H1 (cell line): ENCODE measurements around the gene NGEF. TPM values are rescaled to one million over a fixed set of nuclear protein-coding genes. Genes with fewer than 3 reads are reported as not detected.

ENCODE experiments used
- CTCF ChIA-PET: fragments of 300-600 bp; sonication (Branson Sonifier 250); formaldehyde crosslinking; loops from one replicate; lab custom pipeline; 2021; ENCODE audit not compliant: partially characterized antibody; lab: Charles Lee
- POLR2A ChIA-PET: fragments of 300-600 bp; sonication (Branson Sonifier 250); formaldehyde crosslinking; loops from one replicate; lab custom pipeline; 2021; ENCODE audit warnings: inconsistent platforms; ENCODE audit not compliant: partially characterized antibody; lab: Charles Lee
- DNase-seq, 2 experiments: peaks; one replicate each; pipeline versions ENCODE4 v3.0.0 to v3.0.0-alpha.2; 2010 to 2022; ENCODE audit warnings: low spot score in 2 of 2, low read depth in 1 of 2, mixed read lengths in 1 of 2
- FAIRE-seq: peaks from 2 replicates; lab custom pipeline; 2011; peaks lifted over from hg19 to GRCh38; lab: Jason Lieb, UNC
- H2AFZ ChIP-seq: 2 replicates; pipeline ENCODE4 v1.8.1; 2012; ENCODE audit warnings: low read length, inconsistent platforms
- H2AK5ac ChIP-seq: 2 replicates; pipeline ENCODE4 v1.6.1; 2013; ENCODE audit warnings: low read depth, low read length
- H2BK120ac ChIP-seq: replicated peaks from 2 replicates; pipeline ENCODE3; 2013; ENCODE audit warnings: low read depth, low read length, inconsistent platforms
- H2BK12ac ChIP-seq: 2 replicates; pipeline ENCODE4 v1.6.1; 2013; ENCODE audit warnings: low read depth, low read length
- H2BK15ac ChIP-seq: 2 replicates; pipeline ENCODE4 v1.6.1; 2013; ENCODE audit warnings: low read length
- H2BK20ac ChIP-seq: 2 replicates; pipeline ENCODE4 v1.6.1; 2013; ENCODE audit warnings: low read length
- H2BK5ac ChIP-seq: 2 replicates; pipeline ENCODE4 v1.6.1; 2013; ENCODE audit warnings: low read depth, low read length
- H3K14ac ChIP-seq: 2 replicates; pipeline ENCODE4 v1.6.1; 2013; ENCODE audit warnings: inconsistent platforms; ENCODE audit not compliant: insufficient read length
- H3K18ac ChIP-seq: 2 replicates; pipeline ENCODE4 v1.6.1; 2013; ENCODE audit warnings: low read length; ENCODE audit errors: extremely low read depth
- H3K23ac ChIP-seq: 2 replicates; pipeline ENCODE4 v1.6.1; 2013; ENCODE audit warnings: inconsistent platforms; ENCODE audit not compliant: insufficient read length
- H3K23me2 ChIP-seq: 2 replicates; pipeline ENCODE4 v1.6.1; 2013; ENCODE audit warnings: low read depth, low read length
- H3K27ac ChIP-seq: 2 replicates; pipeline ENCODE4 v1.6.1; 2011; ENCODE audit warnings: low read depth, low read length, inconsistent platforms
- H3K27me3 ChIP-seq, 4 experiments: replicated peaks in 1 of 4; 1 replicate in 1 of 4; 2 replicates in 3 of 4; pipeline versions ENCODE4 v1.6.1 to v1.8.1; 2011 to 2013; ENCODE audit warnings: low read length in 3 of 4, mild to moderate bottlenecking in 3 of 4, inconsistent platforms in 2 of 4, mixed read lengths in 2 of 4, moderate library complexity in 1 of 4; ENCODE audit not compliant: control insufficient read depth in 3 of 4, insufficient read depth in 3 of 4; ENCODE audit errors: extremely low read depth in 1 of 4
- H3K36me3 ChIP-seq, 4 experiments: 2 replicates each; pipeline versions ENCODE4 v1.6.1 to v1.8.1; 2011 to 2013; ENCODE audit warnings: mild to moderate bottlenecking in 4 of 4, low read length in 3 of 4, moderate library complexity in 2 of 4, control low read depth in 1 of 4, inconsistent platforms in 1 of 4; ENCODE audit not compliant: insufficient read depth in 4 of 4, control insufficient read depth in 2 of 4
- H3K4ac ChIP-seq: replicated peaks from 2 replicates; pipeline ENCODE3; 2013; ENCODE audit warnings: low read length, low read depth, mixed read lengths, inconsistent platforms; ENCODE audit not compliant: insufficient read length
- H3K4me1 ChIP-seq, 4 experiments: replicated peaks in 1 of 4; 1 replicate in 1 of 4; 2 replicates in 3 of 4; pipeline versions ENCODE4 v1.6.1 to v1.8.1; 2011 to 2013; ENCODE audit warnings: low read length in 3 of 4, inconsistent platforms in 2 of 4, mixed read lengths in 1 of 4; ENCODE audit not compliant: insufficient read depth in 4 of 4, control insufficient read depth in 3 of 4
- H3K4me2 ChIP-seq, 2 experiments: 2 replicates each; pipeline versions ENCODE4 v1.6.1 to v1.8.1; 2011 to 2013; ENCODE audit warnings: low read depth in 2 of 2, low read length in 2 of 2, control low read depth in 1 of 2, inconsistent platforms in 1 of 2, mild to moderate bottlenecking in 1 of 2; ENCODE audit not compliant: insufficient read depth in 1 of 2
- H3K4me3 ChIP-seq, 4 experiments: fragments of 200-600, 300-600 bp in 1 of 4; sonication (generic), shearing (Covaris generic), sonication (Bioruptor Twin) in 1 of 4; 2 replicates each; pipeline versions ENCODE4 v1.5.1 to v1.8.1; 2011 to 2016; ENCODE audit warnings: low read length in 4 of 4, low read depth in 3 of 4, control low read depth in 2 of 4, inconsistent platforms in 2 of 4, mild to moderate bottlenecking in 2 of 4, mixed read lengths in 1 of 4, moderate library complexity in 1 of 4; ENCODE audit not compliant: insufficient read depth in 2 of 4; ENCODE audit errors: extremely low read depth in 1 of 4
- H3K56ac ChIP-seq: replicated peaks from 2 replicates; pipeline ENCODE3; 2013; ENCODE audit warnings: low read depth, mild to moderate bottlenecking, mixed read lengths, low read length, inconsistent platforms; ENCODE audit not compliant: insufficient read length
- H3K79me1 ChIP-seq: 2 replicates; pipeline ENCODE4 v1.6.1; 2013; ENCODE audit warnings: low read depth, low read length, control low read depth
- H3K79me2 ChIP-seq, 2 experiments: 2 replicates each; pipeline versions ENCODE4 v1.6.1 to v1.8.1; 2012 to 2013; ENCODE audit warnings: low read length in 2 of 2, mild to moderate bottlenecking in 2 of 2, inconsistent platforms in 1 of 2; ENCODE audit not compliant: insufficient read depth in 2 of 2, control insufficient read depth in 1 of 2
- H3K9ac ChIP-seq, 4 experiments: replicated peaks in 1 of 4; 1 replicate in 1 of 4; 2 replicates in 3 of 4; pipeline versions ENCODE4 v1.6.1 to v1.8.1; 2011 to 2013; ENCODE audit warnings: low read depth in 3 of 4, low read length in 3 of 4, control low read depth in 2 of 4, mild to moderate bottlenecking in 2 of 4, moderate library complexity in 2 of 4, inconsistent platforms in 1 of 4; ENCODE audit errors: extremely low read depth in 1 of 4
- H3K9me3 ChIP-seq, 2 experiments: 2 replicates each; pipeline versions ENCODE4 v1.6.1 to v1.8.1; 2012 to 2013; ENCODE audit warnings: mild to moderate bottlenecking in 2 of 2, moderate library complexity in 2 of 2, control low read depth in 1 of 2, inconsistent platforms in 1 of 2, low read depth in 1 of 2, low read length in 1 of 2, mixed read lengths in 1 of 2; ENCODE audit not compliant: insufficient read depth in 2 of 2
- H4K20me1 ChIP-seq, 2 experiments: replicated peaks in 1 of 2; 2 replicates each; pipeline versions ENCODE3 to v1.8.1; 2011 to 2013; ENCODE audit warnings: inconsistent platforms in 2 of 2, low read length in 2 of 2, mild to moderate bottlenecking in 1 of 2; ENCODE audit not compliant: insufficient read depth in 2 of 2, control insufficient read depth in 1 of 2
- H4K5ac ChIP-seq: 2 replicates; pipeline ENCODE4 v1.6.1; 2013; ENCODE audit warnings: low read length, low read depth, mixed read lengths, inconsistent platforms; ENCODE audit not compliant: insufficient read length
- H4K8ac ChIP-seq: 2 replicates; pipeline ENCODE4 v1.8.0; 2013; ENCODE audit warnings: mild to moderate bottlenecking, moderate library complexity, low read length, inconsistent platforms; ENCODE audit not compliant: insufficient read depth; ENCODE audit errors: extremely low read depth
- H4K91ac ChIP-seq: replicated peaks from 2 replicates; pipeline ENCODE3; 2013; ENCODE audit warnings: low read length, mixed read lengths, inconsistent platforms; ENCODE audit not compliant: insufficient read length
- CBX5 ChIP-seq: fragments of 300-800, 300-1000 bp; sonication (generic); IDR thresholded peaks from 2 replicates; pipeline ENCODE4 v1.7.1; 2016; ENCODE audit warnings: antibody characterized with exemption, low read length, low read depth
- EP300 ChIP-seq, 2 experiments: IDR thresholded peaks; 1 replicate in 1 of 2; 2 replicates in 1 of 2; pipeline ENCODE4 v1.6.1; 2011 to 2012; ENCODE audit warnings: low read depth in 2 of 2, low read length in 2 of 2, mild to moderate bottlenecking in 2 of 2, borderline replicate concordance in 1 of 2, inconsistent platforms in 1 of 2, moderate library complexity in 1 of 2
- POLR2AphosphoS5 ChIP-seq: IDR thresholded peaks from 2 replicates; pipeline ENCODE4 v1.6.1; 2011; ENCODE audit warnings: low read depth, low read length
- SUZ12 ChIP-seq: fragments of 200-600 bp; sonication (generic); IDR thresholded peaks from 2 replicates; pipeline ENCODE4 v1.6.1; 2012; ENCODE audit warnings: mild to moderate bottlenecking, inconsistent platforms, low read length, moderate library complexity, mixed read lengths
- YY1 ChIP-seq: IDR thresholded peaks from 2 replicates; pipeline ENCODE4 v1.6.1; 2011; ENCODE audit warnings: low read depth, mild to moderate bottlenecking, low read length
- WGBS, 2 experiments: shearing (Covaris generic) in 1 of 2; methylation state at CpG; one replicate each; pipeline versions ENCODE4 v1.1.6 to v1.1.7; 2013 to 2015; ENCODE audit warnings: low lambda C conversion rate in 2 of 2, mixed read lengths in 2 of 2, inconsistent platforms in 1 of 2, low coverage in 1 of 2, missing lambda C conversion rate in 1 of 2; ENCODE audit not compliant: insufficient replicate concordance in 2 of 2, insufficient coverage in 1 of 2, insufficient read length in 1 of 2; ENCODE audit errors: extremely low coverage in 1 of 2, missing lambda C conversion rate in 1 of 2; 5-methylcytosine and 5-hydroxymethylcytosine counted together
- polyA plus RNA-seq, 7 experiments: library from polyadenylated mRNA; depleted of rRNA in 3 of 7; stranded (reverse) in 5 of 7; unstranded in 2 of 7; fragments of >200 nt in 5 of 7; fragments of 200-250 nt in 2 of 7; gene quantifications; 1 replicate in 5 of 7; 2 replicates in 1 of 7; 4 replicates in 1 of 7; pipeline versions ENCODE4 v1.2.1 to v1.2.3, GENCODE V29; 2011 to 2013; ENCODE audit warnings: missing spikeins in 2 of 7, mixed read lengths in 2 of 7
- total RNA-seq: library from RNA; stranded (reverse); fragmentation: NEBNext Ultra II Directional; extraction: Animal tissue kit (Norgen Biotek cat#: 25700); gene quantifications from 2 replicates; pipeline ENCODE4 v1.2.1, GENCODE V29; 2021

NGEF gene
- total and polyA plus RNA-seq, 2 of the 8 experiments (the other 6 are each of a cell fraction or from before 2014, with no cell fraction given) = 2.7 to 3.2 TPM

DNA sequence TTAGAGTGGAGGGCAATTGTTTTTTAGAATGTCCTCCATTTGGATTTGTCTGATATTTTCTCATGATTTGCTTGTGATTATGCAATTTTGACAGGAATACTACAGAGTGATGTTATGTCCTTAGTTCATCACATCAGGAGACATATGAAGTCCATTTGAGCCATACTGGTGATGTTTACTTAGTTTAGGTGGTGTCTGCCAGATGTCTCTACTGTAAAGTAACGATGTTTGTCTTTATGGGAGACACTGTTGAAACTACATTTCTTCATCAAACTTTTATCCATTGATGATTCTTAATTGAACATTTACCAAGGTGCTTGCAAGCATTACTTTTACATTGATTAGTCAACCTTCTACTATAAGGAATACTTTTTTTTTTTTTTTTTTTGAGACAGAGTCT, 147.9 kb downstream of the NGEF start:
- no peak for TF ChIP-seq EP300 (IDR thresholded peaks at IDR 0.05; ENCODE audit: borderline replicate concordance in 1 of 2, low read depth in 2 of 2, low read length in 2 of 2)
- TF ChIP-seq CBX5 = no peak
- TF ChIP-seq YY1 = no peak
- TF ChIP-seq POLR2AphosphoS5 = no peak
- TF ChIP-seq SUZ12 = no peak
- Histone ChIP-seq H2BK12ac (no peak overlapping the region), H4K8ac (no peak overlapping the region), H3K4me2 (no peak overlapping the region), H3K27me3 (no peaks in the 10 kb centered on the region), H3K14ac (no peak overlapping the region), H3K36me3 (no peaks in the 10 kb centered on the region), H3K23ac (no peak overlapping the region), H2BK15ac (no peak overlapping the region), H3K23me2 (no peaks in the 10 kb centered on the region), H3K4ac (no peak overlapping the region), H3K56ac (no peak overlapping the region), H3K9ac (no peak overlapping the region), H3K4me3 (no peak overlapping the region), H4K5ac (no peak overlapping the region), H2AFZ (no peak overlapping the region), H2AK5ac (no peak overlapping the region), H2BK20ac (no peak overlapping the region), H3K79me1 (0 out of 2 replicates have a peak, but pooled peaks cover 2% of the 10 kb centered on the region), H4K91ac (no peak overlapping the region), H3K79me2 (no peaks in the 10 kb centered on the region), H3K9me3 (no peaks in the 10 kb centered on the region), H3K27ac (no peak overlapping the region), H2BK120ac (no peak overlapping the region), H2BK5ac (no peak overlapping the region), H4K20me1 (no peaks in the 10 kb centered on the region), H3K18ac (no peak overlapping the region), H3K4me1 (no peaks in the 10 kb centered on the region)
- FAIRE-seq (no peak), DNase-seq (no peak)
- WGBS, 2 experiments = 89% methylated on average over 1 of the region's 1 CpG; no CpG with 5 or more reads in 1 of the 2 experiments
- ChIA-PET CTCF (interaction anchor here (3.7 kb wide), 1 partner anchor 11 kb away, joined by 14 read pairs; no protein-coding TSS in a partner anchor), POLR2A (no interaction called here)
